Stomach smooth muscle (tissue), 2 donors: ENCODE results near the gene AAGAB.

Source experiments
- H3K27ac ChIP-seq: one replicate; pipeline ENCODE4 v1.7.0; 2013; ENCODE audit warnings: mild to moderate bottlenecking, low read length, inconsistent platforms
- H3K27me3 ChIP-seq, 2 donors: one replicate each; pipeline ENCODE4 v1.7.0; 2013; ENCODE audit warnings: low read length in 2 of 2; ENCODE audit not compliant: insufficient read depth in 2 of 2, control insufficient read depth in 1 of 2
- H3K36me3 ChIP-seq, 2 donors: one replicate each; pipeline ENCODE4 v1.7.0; 2013; ENCODE audit warnings: low read length in 2 of 2; ENCODE audit not compliant: control insufficient read depth in 2 of 2, insufficient read depth in 2 of 2
- H3K4me1 ChIP-seq: one replicate; pipeline ENCODE4 v1.7.0; 2013; ENCODE audit warnings: low read length; ENCODE audit not compliant: control insufficient read depth, insufficient read depth
- H3K4me3 ChIP-seq, 2 donors: one replicate each; pipeline ENCODE4 v1.7.0; 2013; ENCODE audit warnings: low read length in 2 of 2
- H3K9ac ChIP-seq, 2 donors: one replicate each; pipeline ENCODE4 v1.7.0; 2013; ENCODE audit warnings: low read length in 2 of 2, mild to moderate bottlenecking in 1 of 2
- H3K9me3 ChIP-seq, 2 donors: one replicate each; pipeline ENCODE4 v1.7.0; 2013; ENCODE audit warnings: low read length in 2 of 2; ENCODE audit not compliant: control insufficient read depth in 2 of 2
- donor health status: healthy.
- donor health status: Pancreatic carcinoma.

Gene AAGAB

DNA sequence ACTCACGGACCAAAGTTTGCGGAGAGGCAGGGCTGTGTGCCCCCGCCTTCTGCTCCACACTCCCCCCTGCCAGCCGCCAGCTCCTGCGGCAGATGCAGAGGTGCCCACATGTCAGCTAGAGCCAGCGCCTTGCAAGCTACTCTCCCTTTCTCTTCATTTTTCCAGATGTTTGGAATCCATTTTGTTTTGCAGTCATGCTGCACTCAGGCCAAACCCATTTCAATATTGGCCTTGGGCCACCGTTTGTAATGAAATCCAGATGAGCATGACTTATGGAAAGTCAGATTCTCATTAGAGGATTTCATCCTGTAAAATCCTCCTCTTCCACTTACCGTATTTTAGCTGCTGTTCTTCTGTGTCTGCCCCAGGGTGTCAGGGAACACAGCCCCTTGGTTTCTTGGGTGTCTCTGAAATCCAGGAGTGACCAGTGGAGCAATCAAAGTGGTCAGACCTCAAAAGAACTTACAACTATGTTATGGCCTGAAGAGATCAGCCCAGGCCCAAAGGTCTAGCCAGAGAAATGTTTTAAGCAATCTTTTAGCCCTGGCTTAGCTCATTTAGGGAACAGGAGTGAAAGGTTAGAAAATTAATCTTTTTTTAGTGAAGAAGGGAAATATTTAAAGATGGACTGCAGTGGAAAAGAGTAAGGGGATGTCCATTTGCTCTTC, 65.8 kb downstream of the AAGAB start:
- Histone ChIP-seq H3K27me3 (no peaks in the 10 kb centered on the region), H3K27ac (peak overlapping the region; percentile 69), H3K36me3 (peaks cover 28 to 31% of the 10 kb centered on the region in 2 donors), H3K4me3 (no peak overlapping the region), H3K9me3 (no peaks in the 10 kb centered on the region), H3K4me1 (peaks cover 57% of the 10 kb centered on the region), H3K9ac (no peak overlapping the region)

DNA sequence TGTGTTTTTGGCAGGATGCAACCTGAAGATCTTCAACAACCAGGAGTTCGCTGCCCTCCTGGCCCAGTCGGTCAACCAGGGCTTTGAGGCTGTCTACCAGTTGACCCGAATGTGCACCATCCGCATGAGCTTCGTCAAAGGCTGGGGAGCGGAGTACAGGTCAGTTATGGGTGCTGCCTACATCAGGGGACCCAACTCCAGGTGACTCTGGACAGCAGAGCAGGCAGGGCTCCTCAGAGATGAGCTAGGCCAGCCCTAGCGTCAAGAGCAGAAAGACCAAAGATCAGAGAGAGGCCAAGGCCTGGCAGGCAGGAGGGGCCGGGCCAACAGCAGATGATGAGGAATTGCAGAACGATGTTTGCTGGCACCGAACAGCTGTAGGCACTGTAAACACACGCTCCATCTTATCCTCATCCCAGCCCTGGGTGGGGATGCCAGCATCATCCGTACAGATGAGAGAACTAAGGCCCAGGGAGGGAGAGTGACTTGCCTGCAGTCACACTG, 67.1 kb downstream of the AAGAB start:
- Histone ChIP-seq H3K9me3 (no peaks in the 10 kb centered on the region), H3K27me3 (no peaks in the 10 kb centered on the region), H3K36me3 (peaks cover 24 to 32% of the 10 kb centered on the region in 2 donors), H3K4me3 (peak overlapping the region in 1 of 2 donors; percentile 8), H3K27ac (no peak overlapping the region), H3K9ac (no peak overlapping the region), H3K4me1 (peaks cover 46% of the 10 kb centered on the region)

DNA sequence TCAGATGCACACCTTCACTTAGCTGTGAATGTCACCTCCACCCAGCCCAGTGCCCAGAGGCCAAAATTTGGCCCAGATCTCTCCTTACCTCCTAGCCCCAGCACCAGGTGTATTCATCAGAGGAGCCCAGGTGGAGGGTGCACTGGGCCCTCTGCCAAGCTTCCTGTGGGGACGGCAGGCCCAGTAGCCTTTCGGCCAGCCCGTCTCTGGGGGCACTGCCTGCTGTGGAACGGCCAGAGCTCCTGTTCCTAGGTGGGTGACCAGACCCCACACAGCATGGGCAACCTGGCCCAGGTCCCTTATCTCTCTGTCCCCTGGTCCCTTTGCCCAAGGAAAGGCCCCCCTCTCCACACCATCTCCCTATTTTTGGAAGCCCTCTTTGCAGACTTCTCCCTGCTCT, 67.8 kb downstream of the AAGAB start:
- no peaks in the 10 kb centered on the region for H3K9me3 ChIP-seq
- H3K9ac ChIP-seq: no peak overlapping the region
- peaks cover 23 to 33% of the 10 kb centered on the region in 2 donors for H3K36me3 ChIP-seq
- H3K27me3 ChIP-seq: no peaks in the 10 kb centered on the region
- H3K27ac ChIP-seq: peak overlapping the region; percentile 37
- peaks cover 45% of the 10 kb centered on the region for H3K4me1 ChIP-seq
- H3K4me3 ChIP-seq: peak overlapping the region in 1 of 2 donors; percentile 15

DNA sequence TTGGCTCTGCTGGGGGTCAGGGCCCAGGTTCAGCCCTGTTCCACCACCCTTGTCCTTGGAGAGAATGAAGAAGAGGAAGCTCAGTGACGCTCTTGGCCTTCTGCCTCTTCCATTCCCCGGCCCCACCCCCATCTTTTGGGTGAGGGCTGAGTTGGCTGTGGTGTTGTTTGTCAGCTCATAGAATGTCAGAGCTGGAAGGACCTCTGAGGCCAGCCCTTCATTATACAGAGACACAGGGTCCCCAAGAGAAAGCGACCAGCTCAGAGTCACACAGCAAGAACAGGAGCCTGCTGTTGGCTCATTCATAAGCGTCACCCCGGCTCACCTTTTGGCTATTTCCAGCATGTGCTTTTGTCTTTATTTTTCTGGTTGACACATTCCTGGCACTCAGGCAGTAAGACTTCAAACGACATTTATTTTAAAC, 68.2 kb downstream of the AAGAB start:
- H3K4me1 ChIP-seq: peaks cover 45% of the 10 kb centered on the region
- H3K27ac ChIP-seq: peak overlapping the region; percentile 37
- H3K4me3 ChIP-seq: peak overlapping the region in 1 of 2 donors; percentile 29
- no peak overlapping the region for H3K9ac ChIP-seq
- no peaks in the 10 kb centered on the region for H3K9me3 ChIP-seq
- H3K36me3 ChIP-seq: peaks cover 19 to 32% of the 10 kb centered on the region in 2 donors
- H3K27me3 ChIP-seq: no peaks in the 10 kb centered on the region

DNA sequence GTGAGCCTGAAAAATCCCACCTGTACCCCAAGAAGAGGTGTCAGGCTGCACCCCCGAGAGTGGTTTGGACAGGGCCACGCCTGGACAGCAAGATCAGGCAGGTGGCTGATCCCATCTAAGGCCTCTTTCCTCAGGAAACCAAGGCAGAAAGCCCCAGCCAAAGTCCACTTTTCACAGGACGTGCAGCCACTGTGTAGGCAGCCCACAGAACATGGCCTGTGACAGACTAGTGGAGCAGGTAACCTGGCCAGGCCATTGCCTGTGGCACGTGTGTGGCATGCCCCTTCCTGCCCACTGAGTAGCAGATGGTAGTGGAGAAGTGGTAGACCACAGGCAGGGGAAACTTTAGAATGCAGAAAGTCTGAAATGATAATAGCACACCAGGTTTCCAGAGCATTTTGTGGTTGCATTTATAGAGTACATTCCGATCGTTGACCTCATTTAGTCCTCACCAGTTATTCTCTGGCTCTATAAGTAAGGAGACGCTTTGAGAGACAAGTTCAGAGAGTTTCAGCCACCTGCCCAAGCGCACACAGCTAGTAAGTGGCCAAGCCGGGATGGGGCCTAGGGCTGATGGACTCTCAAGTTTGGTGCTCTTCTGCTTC, 68.7 kb downstream of the AAGAB start:
- Histone ChIP-seq H3K27ac (peak overlapping the region; percentile 37), H3K9me3 (no peaks in the 10 kb centered on the region), H3K27me3 (no peaks in the 10 kb centered on the region), H3K36me3 (peaks cover 20 to 29% of the 10 kb centered on the region in 2 donors), H3K4me3 (peak overlapping the region in 1 of 2 donors; percentile 29), H3K9ac (no peak overlapping the region), H3K4me1 (peaks cover 45% of the 10 kb centered on the region)

DNA sequence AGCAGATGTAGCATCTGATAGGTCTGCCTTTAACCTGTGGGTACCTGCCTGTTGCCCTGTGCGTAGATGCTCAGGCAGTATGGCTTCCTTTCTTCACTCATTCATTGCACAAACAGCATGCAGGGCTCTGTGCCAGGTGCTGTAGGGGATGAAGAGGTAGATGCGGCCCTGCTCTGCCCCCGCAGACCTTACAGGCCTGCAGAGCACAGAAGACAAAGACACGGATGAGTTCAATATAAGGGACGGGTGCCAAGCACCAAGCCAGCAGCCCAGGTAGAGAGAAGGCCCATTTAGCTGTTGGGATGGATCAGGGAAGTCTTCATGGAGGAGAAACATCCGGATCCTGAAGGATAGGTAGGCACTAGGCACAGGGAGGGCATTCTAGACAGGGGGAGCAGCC, 69.4 kb downstream of the AAGAB start:
- H3K36me3 ChIP-seq: peaks cover 16 to 24% of the 10 kb centered on the region in 2 donors
- H3K27ac ChIP-seq: no peak overlapping the region
- no peak overlapping the region for H3K4me3 ChIP-seq
- no peak overlapping the region for H3K9ac ChIP-seq
- no peaks in the 10 kb centered on the region for H3K9me3 ChIP-seq
- H3K27me3 ChIP-seq: no peaks in the 10 kb centered on the region
- H3K4me1 ChIP-seq: peaks cover 39% of the 10 kb centered on the region

DNA sequence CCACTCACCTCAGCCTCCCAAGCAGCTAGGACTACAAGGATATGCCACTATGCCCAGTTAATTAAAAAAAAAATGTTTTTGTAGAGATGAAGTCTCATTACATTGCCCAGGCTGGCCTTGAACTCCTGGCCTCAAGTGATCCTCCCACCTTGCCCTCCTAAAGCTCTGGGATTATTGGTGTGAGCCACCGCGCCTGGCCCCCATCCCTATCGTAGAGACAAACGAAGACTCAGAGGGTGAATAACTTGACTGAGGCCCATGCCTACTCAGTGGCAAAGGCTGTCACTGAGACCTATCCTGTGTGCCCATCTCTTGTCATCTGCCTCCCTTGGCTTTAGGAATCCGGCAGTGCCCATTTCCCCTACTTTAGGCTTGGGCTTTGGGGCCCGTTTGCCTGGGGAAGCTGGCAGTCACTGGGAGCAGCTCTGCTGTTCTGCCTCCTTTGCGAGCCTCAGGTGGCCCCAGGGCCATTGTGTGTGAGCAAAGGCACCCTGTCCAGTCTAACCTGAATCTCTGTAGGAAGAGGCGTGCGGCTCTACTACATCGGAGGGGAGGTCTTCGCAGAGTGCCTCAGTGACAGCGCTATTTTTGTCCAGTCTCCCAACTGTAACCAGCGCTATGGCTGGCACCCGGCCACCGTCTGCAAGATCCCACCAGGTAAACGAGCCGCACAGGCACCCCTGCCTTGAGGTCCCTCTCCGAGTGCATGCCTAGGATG, 70.1 kb downstream of the AAGAB start:
- H3K36me3 ChIP-seq: peaks cover 15 to 22% of the 10 kb centered on the region in 2 donors
- H3K9me3 ChIP-seq: no peaks in the 10 kb centered on the region
- no peak overlapping the region for H3K4me3 ChIP-seq
- no peak overlapping the region for H3K27ac ChIP-seq
- peaks cover 35% of the 10 kb centered on the region for H3K4me1 ChIP-seq
- H3K9ac ChIP-seq: no peak overlapping the region
- no peaks in the 10 kb centered on the region for H3K27me3 ChIP-seq

DNA sequence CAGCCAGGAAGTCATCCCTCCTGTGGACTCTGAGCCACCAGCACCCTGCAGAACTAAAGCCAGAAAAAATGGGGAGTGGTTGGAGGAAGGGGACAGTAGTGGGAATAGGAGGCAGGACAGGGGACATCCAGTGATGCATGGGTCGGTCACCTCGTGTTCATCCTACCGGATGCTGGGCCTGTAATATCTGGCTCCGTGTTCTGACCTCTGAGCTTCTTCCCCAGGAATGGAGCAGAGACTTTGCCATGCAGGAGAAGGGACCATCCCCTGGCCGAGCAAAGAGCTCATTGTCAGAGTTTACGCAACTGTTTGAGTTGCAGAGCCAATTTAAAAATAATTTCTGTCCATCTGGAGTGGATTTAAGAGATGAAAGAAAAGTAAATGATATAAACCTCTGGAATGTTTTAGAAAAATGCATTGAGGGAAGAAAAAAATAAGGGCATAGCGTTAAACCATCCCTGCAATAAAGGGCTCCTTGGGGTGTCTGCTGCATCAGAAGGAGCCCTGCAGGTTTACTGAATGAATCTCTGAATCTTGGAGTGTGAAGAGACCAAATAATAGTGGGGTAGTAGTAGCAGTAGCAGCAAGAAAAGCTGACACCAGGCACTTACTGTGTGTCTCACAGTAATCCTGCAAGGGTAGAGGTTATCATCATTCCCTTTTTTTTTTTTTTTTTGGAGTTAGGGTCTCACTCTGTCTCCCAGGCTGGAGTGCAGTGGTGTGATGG, 70.9 kb downstream of the AAGAB start:
- Histone ChIP-seq H3K4me3 (no peak overlapping the region), H3K9me3 (no peaks in the 10 kb centered on the region), H3K27ac (no peak overlapping the region), H3K36me3 (peaks cover 15 to 20% of the 10 kb centered on the region in 2 donors), H3K9ac (no peak overlapping the region), H3K4me1 (peaks cover 35% of the 10 kb centered on the region), H3K27me3 (no peaks in the 10 kb centered on the region)

DNA sequence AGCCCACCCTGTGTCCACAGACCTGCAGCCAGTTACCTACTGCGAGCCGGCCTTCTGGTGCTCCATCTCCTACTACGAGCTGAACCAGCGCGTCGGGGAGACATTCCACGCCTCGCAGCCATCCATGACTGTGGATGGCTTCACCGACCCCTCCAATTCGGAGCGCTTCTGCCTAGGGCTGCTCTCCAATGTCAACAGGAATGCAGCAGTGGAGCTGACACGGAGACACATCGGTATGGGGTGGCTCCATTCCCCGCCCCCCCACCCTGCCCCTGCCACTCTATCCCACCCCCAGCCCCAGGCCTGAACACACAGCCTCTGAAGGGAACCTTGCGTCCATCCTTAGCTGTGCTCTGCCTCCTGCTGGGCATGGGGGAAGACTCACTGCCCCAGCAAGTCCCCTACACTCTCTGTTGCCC, 73.2 kb downstream of the AAGAB start:
- Histone ChIP-seq H3K4me3 (no peak overlapping the region), H3K9me3 (no peaks in the 10 kb centered on the region), H3K9ac (no peak overlapping the region), H3K27ac (no peak overlapping the region), H3K27me3 (no peaks in the 10 kb centered on the region), H3K36me3 (peaks cover 10 to 15% of the 10 kb centered on the region in 2 donors), H3K4me1 (peaks cover 35% of the 10 kb centered on the region)

DNA sequence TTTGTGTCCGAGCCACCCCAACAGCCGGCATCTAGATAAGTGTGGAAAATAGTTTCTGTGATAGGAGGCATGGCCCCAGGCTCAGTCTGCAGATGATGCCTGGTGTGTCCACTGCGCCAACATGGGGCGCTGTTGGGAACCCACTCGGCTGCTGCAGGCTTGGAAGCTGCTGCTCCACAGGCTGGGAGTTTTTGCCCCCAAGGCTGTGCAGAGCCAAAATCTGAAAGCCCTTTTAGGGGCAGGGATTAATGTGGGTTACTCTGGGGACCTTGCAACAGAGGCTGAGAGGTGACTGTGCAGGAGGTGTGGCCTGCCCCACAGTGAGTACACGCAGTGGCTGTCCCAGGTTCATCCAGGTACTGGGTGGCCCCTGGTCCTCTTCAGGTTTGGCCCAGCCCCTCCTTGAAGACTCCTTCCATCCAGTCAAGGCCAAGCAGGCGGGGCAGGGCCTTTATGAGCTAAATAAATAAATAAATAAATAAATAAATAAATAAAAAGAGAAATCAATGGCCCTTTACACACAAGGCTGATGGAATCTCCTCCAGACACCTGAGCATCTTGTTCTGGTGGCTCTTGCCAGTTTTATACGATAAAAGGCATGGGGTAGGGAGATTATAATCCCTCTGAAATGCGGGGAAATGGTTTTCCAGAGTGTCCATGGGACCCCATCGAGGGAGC, 73.8 kb downstream of the AAGAB start:
- Histone ChIP-seq H3K9ac (no peak overlapping the region), H3K36me3 (peaks cover 10 to 15% of the 10 kb centered on the region in 2 donors), H3K27me3 (no peaks in the 10 kb centered on the region), H3K9me3 (no peaks in the 10 kb centered on the region), H3K4me1 (peaks cover 35% of the 10 kb centered on the region), H3K27ac (no peak overlapping the region), H3K4me3 (no peak overlapping the region)
